GM21367 (cell line): ENCODE data around the gene BDKRB2.
"Not testable (repeated sequence)": the region's sequence is repeated elsewhere in the genome, so short reads cannot be mapped to it uniquely, and the experiment has no call there.

Source experiments
- ATAC-seq: cut with Tn5 transposase; IDR thresholded peaks from one replicate; pipeline ENCODE4 v1.9.1; 2021; ENCODE audit not compliant: unreplicated experiment

The BDKRB2 gene

DNA sequence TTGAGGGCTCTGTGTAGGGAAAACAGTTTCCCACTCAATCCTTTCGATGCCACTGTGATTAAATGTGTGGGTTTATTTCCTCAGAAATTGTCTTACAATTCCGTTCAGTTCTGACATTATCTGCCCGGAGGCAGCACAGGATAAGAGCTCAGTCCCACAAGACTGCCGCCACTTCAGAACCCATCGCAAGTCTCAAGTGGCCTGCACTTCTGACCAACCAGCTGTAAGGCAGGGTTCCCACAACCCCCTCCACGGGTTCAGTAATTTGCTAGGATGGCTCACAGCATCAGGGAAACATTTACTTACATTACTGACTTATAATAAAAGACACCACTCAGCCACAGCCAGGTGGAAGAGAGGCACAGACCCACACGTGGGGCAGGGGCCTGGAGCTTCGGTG, 17.2 kb downstream of the BDKRB2 start:
- ATAC-seq, result no peak

DNA sequence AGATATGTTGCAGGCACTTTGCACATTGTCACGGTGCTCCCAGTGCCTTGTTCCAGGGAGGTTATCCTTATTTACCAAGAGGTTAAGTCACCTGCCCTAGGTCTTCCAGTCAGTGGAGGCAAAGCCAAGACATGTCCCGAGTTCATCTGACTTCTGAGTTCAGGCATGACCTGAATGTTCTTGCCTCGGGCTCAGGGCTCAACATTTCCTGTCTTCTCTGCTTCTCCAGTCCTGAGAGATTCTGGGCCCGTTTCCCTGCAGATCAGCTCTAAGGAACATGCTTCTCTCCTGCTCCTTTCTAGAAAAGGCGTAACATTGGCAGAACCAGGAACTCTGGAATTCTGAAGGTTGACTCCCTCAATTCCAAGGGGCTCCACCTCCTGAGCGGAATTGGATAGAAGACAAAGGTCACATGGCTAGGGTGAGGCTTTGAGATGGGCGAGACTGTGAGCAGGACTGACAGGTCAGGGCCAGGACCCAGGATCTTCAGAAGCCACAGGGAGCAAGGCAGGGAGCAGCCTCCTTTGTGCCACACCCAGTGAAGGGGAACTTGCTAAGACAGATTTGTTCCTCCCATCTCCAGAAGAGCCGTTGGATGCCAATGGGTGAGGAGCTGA, 19.9 kb downstream of the BDKRB2 start:
- ATAC-seq, result no peak

DNA sequence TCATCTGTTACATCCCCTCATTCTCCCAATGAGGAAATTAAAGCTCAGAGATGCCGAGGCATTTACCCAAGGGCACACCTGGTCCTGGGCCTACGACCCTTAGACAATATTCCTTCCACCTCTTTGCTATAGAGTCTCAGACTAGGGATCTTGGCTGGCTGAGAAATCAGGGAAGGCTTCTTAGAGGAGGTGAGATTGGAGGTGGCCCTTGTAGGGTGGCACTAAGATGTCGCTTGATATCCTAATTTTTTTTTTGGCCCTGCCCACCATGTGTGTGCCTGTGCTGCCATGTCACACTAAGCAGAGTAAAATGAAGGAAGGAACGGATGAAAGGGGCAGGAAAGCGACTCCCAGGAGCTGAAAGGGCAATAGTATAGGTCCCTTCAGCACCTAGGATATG, 20.6 kb downstream of the BDKRB2 start:
- no peak for ATAC-seq

DNA sequence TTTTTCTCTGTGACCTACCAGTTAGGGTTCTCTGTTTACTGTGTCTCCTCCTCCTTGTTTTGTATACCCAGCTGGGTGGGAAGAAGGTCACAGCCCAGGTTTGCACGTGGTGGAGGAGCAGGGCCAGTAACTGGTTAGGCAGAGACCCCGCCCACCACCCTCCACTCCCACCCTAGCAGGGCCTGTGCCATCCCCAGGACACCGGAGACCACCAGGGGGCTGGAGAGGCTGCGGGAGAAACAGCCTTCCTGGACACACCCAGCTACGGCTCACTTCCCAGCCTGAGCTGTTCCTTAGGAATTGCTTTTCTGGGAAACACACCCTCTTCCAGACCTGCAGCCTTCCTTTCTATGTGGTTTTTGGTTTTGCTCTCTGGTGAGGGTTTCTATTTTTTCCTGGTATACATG, 21.1 kb downstream of the BDKRB2 start:
- no peak for ATAC-seq

DNA sequence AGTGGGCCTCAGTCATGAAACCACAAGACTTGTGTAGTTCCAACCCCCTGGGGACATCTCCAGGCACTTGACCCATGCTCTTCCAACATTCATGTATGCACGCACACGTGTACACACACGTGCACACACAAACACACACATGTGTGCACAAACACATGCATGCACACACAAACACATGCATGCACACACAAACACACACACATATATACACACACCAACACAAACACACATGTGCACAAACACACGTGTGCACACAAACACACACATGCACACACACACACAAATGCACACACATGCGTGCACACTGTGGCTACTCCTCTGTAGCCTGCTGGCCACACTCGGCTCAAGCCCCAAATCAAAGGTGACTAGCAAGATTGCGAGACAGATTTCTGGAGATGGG, 22.8 kb downstream of the BDKRB2 start:
- ATAC-seq, result no peak

DNA sequence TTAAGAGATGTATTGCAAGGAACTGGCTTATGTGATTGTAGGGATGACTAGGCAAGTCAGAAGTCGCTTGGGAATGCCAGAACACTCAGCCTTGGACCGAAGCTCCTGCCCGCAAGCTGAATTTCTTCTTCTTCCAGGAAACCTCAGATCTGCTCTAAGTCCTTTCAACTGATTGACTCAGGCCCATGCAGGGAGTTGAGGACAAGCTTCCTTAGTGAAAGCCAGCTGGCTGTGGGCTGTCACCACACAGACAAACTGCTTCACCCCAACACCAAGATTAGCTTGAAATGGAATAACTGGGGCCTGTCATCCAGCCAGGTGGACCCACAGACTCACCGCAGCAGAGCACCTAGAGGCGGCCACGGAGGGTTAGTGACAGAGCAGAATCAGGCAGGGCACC, 24.7 kb downstream of the BDKRB2 start:
- ATAC-seq, result no peak

DNA sequence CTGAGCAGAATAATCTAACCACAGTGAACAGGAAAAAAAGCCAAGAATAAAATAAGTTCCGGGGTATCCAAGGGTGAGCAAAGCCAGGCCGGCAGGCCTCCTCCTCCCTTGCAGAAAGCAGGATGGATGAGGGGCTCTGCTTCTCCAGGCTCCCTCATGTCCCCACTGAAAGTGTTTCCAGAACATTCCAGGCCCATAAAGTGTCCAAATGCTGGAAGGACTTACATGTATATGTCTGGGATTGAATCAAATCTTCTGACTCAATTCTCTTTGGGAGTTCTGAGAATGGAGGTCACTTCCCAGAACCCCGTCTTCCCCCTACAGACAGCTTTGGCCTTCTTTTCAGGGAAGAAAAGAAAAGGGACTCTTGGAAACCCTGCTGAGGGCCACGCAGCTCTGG, 26.4 kb downstream of the BDKRB2 start:
- no peak for ATAC-seq

DNA sequence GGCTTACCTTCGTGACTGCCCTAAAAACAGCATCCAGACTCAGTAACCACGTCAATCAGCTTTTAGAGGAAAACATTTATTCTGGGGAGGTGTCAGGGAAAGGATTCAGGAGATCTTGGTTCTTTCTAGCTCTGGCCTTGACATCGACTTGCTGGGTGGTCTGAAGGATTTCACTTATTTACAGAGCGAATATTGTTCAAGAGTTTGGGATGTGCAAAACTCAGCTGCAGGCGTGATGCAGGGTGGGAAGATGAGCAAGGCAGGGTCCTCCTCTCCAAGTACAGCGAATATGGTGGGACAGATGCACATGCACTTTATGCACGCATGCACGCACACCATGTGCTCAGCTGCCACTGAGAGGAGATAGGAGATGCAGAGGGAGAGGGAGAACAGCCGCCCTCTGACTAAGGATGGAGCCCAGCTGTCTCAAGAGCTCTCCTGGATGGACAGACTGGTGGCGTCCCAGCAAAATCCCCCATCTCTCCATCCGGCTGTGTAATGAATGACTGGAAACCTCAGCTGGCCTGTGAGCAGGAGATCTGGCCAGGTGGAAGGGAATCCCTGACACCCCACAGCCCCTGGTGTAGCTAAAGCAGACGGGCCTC, 27.0 kb downstream of the BDKRB2 start:
- no peak for ATAC-seq

DNA sequence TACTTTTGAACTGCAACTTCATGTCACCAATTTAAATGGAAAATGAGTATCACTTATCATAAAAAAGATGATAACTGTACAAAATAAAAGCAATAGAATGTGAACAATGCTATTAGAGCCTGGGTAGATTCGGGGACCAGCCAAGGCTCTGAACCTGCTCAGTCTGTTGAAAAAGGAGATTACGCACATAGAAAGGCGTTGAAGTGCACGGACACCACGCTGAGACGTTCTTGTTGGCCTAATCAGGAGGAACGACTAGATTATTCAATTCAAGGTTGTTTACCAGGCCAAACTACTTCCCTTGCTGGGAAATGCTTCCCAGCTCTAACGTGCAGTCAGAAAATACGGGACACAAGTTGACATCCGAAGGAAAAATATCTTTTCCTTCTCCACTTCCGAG, 27.9 kb downstream of the BDKRB2 start:
- ATAC-seq, result no peak

DNA sequence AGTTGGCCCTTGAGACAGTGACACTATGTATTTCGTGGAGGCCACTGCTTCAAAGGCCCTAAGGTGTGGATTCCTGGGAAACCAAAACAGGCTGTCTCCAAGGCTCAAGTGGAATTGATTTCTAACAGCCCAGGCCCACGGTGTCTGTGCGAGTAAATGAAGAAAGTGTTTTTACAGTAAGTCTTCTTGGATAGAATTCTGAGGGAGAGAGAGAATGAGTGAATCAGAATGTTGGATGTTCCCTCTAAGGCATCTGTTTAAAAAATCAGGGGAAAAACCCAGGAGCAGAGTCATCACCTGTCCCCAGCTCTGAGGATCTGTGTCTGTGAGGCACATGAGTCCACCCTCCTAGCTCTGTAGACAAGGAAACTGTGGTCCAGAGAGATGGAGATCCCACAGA, 29.0 kb downstream of the BDKRB2 start:
- no peak for ATAC-seq

DNA sequence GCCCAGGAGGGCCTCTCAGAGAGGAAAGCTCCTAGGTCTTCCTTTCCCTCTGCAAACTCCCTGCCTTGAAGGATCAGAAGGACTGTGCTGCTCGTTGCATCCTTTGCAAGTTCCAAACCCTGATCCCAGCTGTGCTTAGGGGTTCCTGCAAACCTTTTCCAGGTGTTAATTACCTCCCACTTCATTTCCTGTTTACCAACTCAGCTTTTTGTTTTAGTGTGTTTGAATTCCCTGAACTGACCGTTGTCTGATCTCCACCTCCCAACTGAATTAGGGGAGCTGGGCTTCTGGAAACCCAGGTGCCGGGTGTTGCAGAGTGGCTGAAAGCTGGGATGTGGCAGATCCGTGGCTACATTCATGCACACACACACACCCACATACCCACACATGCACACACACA, 30.8 kb downstream of the BDKRB2 start:
- no peak for ATAC-seq

DNA sequence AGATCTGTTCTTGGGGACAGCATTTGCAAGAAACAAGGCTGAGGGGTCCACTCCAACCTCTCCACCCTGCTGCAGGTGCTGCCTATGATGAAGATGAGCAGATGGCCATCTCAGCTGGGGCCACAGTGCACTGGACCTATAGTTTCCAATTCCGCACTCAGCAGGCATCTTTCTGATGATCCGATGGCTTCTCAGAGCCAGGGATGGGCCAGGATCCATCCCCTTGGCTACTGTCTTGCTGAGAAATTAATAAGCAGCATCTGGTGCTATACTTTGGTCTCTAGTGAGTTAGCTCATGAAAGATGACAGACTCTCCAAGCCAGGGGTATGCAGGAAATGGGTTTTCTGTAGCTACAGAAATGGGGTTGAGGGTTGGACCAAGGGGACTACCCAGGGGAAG, 33.0 kb downstream of the BDKRB2 start:
- ATAC-seq, result no peak

DNA sequence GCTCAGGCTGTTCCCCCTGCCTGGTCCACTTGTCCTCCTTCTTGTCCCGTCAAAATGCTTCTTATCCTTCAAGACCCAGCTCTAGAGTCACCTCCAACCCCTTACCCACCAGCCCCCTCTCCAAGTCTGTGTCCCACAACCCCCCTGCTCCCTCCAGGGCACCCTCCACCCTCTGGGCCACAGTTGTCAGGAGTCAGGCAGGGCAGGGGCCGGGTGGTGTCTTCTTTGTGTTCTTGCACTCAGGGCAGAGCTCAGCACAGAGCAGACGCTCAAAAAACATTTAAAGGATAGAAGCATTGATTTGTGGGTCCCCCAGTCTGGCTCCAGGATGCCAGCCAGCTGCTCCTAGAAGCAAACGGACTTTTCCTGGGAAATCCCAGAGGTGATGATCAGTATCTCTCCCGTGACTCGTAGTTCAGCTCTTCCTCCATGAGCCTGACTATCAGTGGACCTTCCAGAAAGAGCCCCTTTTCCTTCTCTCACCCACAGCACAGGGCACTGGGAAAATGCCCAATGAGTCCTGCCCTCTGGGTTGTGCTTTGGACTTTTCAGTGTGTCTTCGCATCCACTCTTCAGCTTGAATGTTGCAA, 34.1 kb downstream of the BDKRB2 start:
- no peak for ATAC-seq

DNA sequence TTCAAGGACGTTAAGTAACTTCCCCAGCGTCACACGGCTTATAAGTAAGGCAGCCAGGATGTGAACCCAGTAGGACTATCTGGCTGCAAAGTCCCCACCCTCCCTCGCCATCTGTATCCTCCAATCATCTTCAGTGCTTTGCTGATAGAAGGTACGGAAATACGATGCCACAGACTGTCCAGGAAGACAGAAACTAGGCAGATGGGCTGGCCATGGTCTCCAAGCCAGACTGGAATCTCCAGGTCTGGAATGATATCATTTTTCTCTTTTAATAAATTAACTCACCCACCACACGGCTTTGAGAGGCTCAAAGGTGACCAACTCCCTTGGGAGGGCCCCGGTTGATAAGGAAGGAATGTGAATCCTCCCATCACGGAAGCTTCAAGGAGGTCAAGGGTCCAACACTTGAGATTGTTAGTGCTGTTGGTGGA, 35.1 kb downstream of the BDKRB2 start:
- no peak for ATAC-seq

DNA sequence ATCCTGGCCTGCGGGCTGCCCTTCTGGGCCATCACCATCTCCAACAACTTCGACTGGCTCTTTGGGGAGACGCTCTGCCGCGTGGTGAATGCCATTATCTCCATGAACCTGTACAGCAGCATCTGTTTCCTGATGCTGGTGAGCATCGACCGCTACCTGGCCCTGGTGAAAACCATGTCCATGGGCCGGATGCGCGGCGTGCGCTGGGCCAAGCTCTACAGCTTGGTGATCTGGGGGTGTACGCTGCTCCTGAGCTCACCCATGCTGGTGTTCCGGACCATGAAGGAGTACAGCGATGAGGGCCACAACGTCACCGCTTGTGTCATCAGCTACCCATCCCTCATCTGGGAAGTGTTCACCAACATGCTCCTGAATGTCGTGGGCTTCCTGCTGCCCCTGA, 36.0 kb downstream of the BDKRB2 start:
- no peak for ATAC-seq

DNA sequence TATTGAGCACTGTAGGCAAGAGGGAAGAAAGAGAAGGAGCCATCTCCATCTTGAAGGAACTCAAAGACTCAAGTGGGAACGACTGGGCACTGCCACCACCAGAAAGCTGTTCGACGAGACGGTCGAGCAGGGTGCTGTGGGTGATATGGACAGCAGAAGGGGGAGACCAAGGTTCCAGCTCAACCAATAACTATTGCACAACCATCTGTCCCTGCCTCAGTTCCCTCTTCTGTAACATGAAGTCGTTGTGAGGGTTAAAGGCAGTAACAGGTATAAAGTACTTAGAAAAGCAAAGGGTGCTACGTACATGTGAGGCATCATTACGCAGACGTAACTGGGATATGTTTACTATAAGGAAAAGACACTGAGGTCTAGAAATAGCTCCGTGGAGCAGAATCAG, 37.5 kb downstream of the BDKRB2 start:
- no peak for ATAC-seq

DNA sequence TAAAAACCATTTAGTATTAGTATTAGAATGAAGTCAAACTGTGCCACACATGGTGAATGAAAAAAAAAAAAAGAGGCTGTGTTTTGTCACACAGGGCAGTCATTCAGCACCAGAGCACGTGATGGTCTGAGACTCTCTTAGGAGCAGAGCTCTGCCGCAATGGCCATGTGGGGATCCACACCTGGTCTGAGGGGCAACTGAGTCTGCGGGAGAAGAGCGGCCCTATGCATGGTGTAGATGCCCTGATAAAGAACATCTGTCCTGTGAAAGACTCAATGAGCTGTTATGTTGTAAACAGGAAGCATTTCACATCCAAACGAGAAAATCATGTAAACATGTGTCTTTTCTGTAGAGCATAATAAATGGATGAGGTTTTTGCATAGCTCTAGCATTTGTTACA, 39.1 kb downstream of the BDKRB2 start:
- ATAC-seq, result no peak

DNA sequence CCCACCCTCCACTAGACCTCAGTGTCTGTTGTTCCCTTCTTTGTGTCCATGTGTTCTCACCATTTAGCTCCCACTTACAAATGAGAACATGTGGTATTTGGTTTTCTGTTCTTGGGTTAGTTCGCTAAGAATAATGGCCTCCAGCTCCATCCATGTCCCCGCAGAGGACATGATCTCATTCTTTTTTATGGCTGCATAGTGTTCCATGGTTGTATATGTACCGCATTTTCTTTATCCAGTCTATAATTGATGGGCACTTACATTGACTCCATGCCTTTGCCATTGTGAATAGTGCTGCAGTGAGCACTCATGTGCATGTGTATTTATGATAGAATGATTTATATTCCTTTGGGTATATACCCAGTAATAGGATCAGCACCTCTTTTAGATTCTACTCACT, 40.4 kb downstream of the BDKRB2 start:
- ATAC-seq, result not testable (repeated sequence)

DNA sequence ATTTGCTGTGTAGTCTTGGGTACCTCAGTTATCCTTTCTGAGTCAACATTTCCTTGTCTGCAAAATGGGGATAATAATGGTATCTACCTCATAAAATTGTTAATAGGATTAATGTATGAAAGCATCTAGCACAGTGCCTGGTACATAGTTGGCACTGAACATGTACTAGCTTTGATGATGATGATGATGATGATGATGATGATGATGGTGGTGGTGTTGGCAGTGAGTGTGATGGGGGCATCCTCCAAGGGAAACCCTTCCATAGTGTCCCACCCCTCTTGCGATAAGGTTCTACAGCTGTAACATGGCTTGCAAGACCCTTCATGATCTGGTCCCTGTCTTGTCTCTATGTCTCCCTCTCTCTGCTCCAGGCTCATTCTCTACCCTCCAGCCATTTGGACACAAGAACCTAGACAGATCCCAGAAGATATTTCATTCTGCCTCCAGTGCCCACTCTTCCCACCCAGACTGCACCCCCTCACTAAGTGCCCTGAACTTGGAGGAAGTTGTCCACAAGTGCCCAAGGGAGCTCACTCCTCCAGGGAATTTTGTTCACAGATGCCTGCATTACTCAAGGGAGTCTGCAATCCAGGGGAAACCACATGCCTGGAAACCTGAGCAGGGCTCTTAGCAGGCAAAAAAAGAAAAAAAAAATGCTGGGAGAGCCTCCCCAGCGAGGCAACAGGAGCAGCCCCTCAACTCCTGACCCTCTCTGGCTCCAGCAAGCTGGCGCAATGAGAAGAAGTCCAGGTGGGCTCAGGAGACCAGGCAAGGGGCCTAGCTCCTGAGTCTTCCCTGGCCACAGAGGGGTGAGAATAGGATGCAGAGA, 41.3 kb downstream of the BDKRB2 start:
- ATAC-seq, result no peak

DNA sequence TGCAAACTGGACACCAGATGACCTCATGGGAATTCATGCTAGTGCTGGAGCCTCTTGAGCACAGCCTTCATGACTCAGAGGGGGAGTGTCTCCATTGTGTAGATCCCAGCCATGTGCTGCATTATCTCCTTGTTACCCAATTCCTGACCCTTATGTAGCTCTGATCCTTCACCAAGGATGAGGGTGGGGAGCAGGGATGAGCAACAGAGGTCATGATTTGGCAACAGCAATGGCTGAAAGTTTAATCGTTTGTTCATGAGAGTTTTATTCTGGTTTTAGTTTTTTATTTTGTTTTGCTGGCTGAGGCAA, 41.9 kb downstream of the BDKRB2 start:
- ATAC-seq, result no peak

DNA sequence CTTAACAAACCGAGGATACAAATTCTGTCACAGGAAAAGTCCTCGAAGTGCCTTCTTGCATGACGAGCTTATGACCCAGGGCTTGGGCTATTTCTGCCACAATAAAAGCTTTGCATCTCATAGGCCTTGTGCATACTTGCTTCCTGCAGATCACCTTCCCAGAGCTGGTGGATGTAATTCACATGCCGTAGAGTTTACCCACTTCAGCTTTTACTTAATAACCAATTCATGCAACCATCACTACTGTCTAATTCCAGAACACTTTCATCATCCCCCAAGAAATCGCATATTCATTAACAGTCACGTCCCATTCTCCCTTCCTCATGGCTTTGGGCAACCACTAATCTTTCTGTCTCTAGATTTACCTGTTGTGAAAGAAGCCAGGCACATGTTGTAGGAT, 42.4 kb downstream of the BDKRB2 start:
- no peak for ATAC-seq

DNA sequence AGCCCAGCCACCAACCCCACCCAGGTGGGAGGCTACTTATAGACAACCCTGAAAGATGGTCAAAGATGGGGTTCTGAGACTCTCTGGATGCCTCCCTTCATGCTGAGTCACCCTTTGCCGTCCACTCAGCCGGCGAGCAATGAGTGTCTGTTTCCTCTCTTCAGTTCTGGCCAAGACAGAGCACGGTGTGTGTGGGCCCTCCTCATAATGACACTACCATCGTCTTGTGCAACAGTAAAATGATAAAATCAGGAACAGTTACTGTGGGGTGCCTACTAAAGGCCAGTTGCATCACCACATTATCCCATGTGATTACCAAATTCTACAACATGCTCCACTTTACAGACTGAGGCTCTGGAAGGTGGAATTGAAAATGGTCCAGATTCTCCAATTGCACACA, 44.4 kb downstream of the BDKRB2 start:
- ATAC-seq, result no peak
